Tibial nerve (tissue), 3 donors: Measurements from ENCODE around the gene COX8A.

Experiments
- CTCF ChIP-seq, 5 experiments: fragments of 200-600 bp in 3 of 5; fragments of 450-650 bp in 2 of 5; sonication (generic) in 3 of 5; IDR thresholded peaks; one replicate each; pipeline ENCODE4 v1.5.1; 2016 to 2019; ENCODE audit warnings: antibody characterized with exemption in 5 of 5, mild to moderate bottlenecking in 3 of 5, moderate library complexity in 2 of 5
- POLR2A ChIP-seq, 2 donors: fragments of 450-650 bp; IDR thresholded peaks; one replicate each; pipeline ENCODE4 v1.6.1; 2017; ENCODE audit warnings: antibody characterized with exemption in 2 of 2, mild to moderate bottlenecking in 2 of 2, moderate library complexity in 2 of 2

DNA sequence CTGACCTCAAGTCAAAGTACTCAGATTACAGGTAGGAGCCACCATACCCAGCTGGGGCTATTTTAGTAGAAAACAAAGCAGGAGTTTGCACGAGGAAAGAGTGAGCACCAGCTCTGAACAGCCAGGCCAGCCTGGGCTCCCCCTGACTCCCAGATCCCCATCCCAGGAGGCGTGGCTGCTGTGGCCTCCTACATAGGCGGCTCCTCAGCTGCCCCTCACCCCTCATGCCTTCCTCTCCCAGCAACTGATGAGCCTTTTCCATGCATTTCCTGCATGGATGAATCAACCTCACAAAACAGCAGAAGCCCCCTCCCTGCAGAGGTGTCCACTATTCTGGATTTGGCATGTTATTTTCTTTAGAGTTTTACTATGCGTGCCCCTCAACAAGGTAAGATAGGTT is 50.8 kb downstream of the COX8A start:
- TF ChIP-seq CTCF (IDR thresholded peaks at IDR 0.05): no peak
- no peak for TF ChIP-seq POLR2A (IDR thresholded peaks at IDR 0.05)
